ENCODE measurements around the gene ZNF532. TPM values are rescaled to one million over a fixed set of nuclear protein-coding genes. Genes with fewer than 3 reads are reported as not detected.
"Not testable (repeated sequence)": the region's sequence is repeated elsewhere in the genome, so short reads cannot be mapped to it uniquely, and the experiment has no call there.

Gene ZNF532
- total RNA-seq, 6 donors from 2014 or later = 35.6 to 76.5 (median 42.9) TPM

DNA sequence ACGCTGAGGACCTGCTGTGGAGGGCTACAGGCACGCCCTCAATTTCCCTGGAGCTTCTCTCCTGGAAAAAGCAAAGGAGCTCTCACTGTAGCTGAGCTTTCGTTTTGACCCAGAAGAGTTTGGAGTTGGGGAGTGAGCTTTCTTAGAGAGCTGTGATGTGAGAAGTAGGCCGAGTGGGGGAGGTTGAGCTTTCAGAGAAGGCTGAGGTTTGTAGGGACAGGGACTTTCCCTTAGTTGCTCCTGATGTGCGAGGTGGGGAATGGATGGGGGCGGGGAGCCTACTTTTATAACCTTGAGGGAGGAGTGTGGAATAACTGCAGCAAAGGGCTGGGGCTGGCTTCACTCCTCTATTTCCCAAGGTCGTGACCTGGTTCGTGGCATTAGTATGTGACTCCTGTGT, 47.1 kb downstream of the ZNF532 start:
- Histone ChIP-seq H3K27me3 (no peaks in the 10 kb centered on the region), H3K36me3 (peaks cover 0 to 3% (median 0%) of the 10 kb centered on the region in 4 donors), H3K27ac (peak overlapping the region; percentile 41 to 80 (median 48)), H3K4me3 (no peak overlapping the region), H3K4me1 (peaks cover 13 to 24% (median 20%) of the 10 kb centered on the region in 4 donors), H3K9me3 (no peaks in the 10 kb centered on the region)
- TF ChIP-seq EP300 (IDR thresholded peaks at IDR 0.05) (no peak), POLR2A (IDR thresholded peaks at IDR 0.05) (no peak), POLR2AphosphoS5 (IDR thresholded peaks at IDR 0.05) (no peak)
- TF ChIP-seq, protein P1, sequence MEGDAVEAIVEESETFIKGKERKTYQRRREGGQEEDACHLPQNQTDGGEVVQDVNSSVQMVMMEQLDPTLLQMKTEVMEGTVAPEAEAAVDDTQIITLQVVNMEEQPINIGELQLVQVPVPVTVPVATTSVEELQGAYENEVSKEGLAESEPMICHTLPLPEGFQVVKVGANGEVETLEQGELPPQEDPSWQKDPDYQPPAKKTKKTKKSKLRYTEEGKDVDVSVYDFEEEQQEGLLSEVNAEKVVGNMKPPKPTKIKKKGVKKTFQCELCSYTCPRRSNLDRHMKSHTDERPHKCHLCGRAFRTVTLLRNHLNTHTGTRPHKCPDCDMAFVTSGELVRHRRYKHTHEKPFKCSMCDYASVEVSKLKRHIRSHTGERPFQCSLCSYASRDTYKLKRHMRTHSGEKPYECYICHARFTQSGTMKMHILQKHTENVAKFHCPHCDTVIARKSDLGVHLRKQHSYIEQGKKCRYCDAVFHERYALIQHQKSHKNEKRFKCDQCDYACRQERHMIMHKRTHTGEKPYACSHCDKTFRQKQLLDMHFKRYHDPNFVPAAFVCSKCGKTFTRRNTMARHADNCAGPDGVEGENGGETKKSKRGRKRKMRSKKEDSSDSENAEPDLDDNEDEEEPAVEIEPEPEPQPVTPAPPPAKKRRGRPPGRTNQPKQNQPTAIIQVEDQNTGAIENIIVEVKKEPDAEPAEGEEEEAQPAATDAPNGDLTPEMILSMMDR (IDR thresholded peaks at IDR 0.05) = no peak
- ATAC-seq (ENCODE audit: low FRiP score in 2 of 2) (peak in 1 of 2 donors; percentile 45), DNase-seq (no peak)
- 42 to 54% methylated on average over 8 of the region's 8 CpGs for WGBS, 2 donors

DNA sequence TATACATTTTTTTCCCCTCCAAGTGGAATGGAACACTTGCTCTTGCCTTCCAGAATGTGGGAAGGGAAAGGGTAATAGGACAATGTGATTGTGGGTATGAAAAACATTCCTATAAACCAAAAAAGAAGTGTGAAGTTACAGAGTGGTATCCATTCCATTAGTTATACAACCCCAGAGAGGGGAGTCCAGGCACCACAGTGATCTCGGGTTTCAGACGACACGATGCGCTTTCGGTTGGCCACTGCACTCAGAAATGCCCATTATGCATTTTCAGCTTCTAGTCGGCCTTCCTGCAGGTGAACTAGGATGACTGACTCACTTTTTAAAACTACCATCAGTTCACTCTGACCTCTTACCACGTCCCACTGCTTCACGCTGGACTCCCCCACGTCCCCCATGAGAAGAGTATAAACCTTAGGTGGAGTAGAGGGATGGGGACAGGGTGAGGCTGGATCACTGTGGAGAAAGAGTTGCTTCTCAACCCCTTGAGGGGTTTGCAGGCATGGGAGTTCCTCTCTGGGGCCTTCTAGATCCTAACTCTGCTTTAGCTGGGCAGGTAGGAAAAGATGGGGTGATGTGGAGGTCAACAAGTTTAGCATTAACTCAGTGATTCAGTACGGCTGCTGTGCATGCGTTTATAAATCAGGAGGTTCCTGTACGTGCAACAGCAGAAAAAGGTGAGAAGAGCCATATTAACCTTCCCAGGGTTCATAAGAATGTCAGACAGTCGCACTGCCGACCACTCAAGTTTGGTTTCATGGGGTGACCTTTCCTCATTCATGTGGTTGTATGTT, 50.5 kb downstream of the ZNF532 start:
- Histone ChIP-seq H3K4me3 (no peak overlapping the region), H3K36me3 (peaks cover 0 to 31% (median 18%) of the 10 kb centered on the region in 4 donors), H3K27ac (peak overlapping the region in 3 of 4 donors; percentile 54 to 80 (median 70)), H3K9me3 (no peaks in the 10 kb centered on the region), H3K4me1 (peaks cover 13 to 22% (median 19%) of the 10 kb centered on the region in 4 donors), H3K27me3 (no peaks in the 10 kb centered on the region)
- DNase-seq (no peak), ATAC-seq (ENCODE audit: low FRiP score in 2 of 2) (no peak)
- TF ChIP-seq, protein P1 (IDR thresholded peaks at IDR 0.05) = no peak
- TF ChIP-seq POLR2AphosphoS5 (IDR thresholded peaks at IDR 0.05) (no peak), POLR2A (IDR thresholded peaks at IDR 0.05) (no peak), EP300 (IDR thresholded peaks at IDR 0.05) (no peak)
- 90 to 93% methylated on average over 14 of the region's 14 CpGs for WGBS, 2 donors

DNA sequence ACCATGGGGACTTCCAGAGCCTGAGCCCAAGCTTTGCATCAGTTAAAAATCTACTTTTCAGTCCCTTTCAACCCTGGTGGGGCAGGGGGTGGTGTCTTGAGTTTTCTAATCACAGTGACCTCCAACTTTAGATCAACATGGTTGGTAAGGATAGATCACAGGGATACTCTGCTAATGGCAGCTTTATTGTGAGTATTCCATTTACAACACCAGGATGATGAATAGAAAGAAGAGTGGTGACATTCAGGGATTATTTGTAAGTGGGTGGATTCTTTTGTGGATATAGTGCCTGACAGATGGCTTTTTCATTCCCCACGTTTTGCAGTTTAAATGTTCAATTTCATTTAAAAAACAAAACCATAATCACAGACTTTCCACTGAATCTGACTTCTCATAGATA, 51.3 kb downstream of the ZNF532 start:
- 66 to 85% methylated on average over 1 of the region's 1 CpG for WGBS, 2 donors
- ATAC-seq (ENCODE audit: low FRiP score in 2 of 2) = no peak
- Histone ChIP-seq H3K27me3 (no peaks in the 10 kb centered on the region), H3K4me1 (peaks cover 13 to 20% (median 17%) of the 10 kb centered on the region in 4 donors), H3K9me3 (no peaks in the 10 kb centered on the region), H3K36me3 (peaks cover 0 to 33% (median 20%) of the 10 kb centered on the region in 4 donors), H3K4me3 (no peak overlapping the region), H3K27ac (peak overlapping the region in 1 of 4 donors; percentile 21)
- TF ChIP-seq POLR2AphosphoS5 (IDR thresholded peaks at IDR 0.05) (no peak), EP300 (IDR thresholded peaks at IDR 0.05) (no peak), POLR2A (IDR thresholded peaks at IDR 0.05) (no peak)
- TF ChIP-seq, protein P1 (IDR thresholded peaks at IDR 0.05) = no peak
- no peak for DNase-seq

DNA sequence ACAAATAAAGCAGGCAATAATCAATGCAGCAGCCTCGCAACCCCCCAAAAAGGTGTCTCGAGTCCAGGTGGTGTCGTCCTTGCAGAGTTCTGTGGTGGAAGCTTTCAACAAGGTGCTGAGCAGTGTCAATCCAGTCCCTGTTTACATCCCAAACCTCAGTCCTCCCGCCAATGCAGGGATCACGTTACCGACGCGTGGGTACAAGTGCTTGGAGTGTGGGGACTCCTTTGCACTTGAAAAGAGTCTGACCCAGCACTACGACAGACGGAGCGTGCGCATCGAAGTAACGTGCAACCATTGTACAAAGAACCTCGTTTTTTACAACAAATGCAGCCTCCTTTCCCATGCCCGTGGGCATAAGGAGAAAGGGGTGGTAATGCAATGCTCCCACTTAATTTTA, 55.3 kb downstream of the ZNF532 start:
- not testable (repeated sequence) for H3K4me3 ChIP-seq; H3K27me3 ChIP-seq; ATAC-seq (ENCODE audit: low FRiP score in 2 of 2); H3K4me1 ChIP-seq; H3K9me3 ChIP-seq; DNase-seq; H3K27ac ChIP-seq
- WGBS, 2 donors = 81 to 92% methylated on average over 15 to 16 of the region's 16 CpGs
- peaks cover 0 to 39% (median 20%) of the 10 kb centered on the region in 4 donors for H3K36me3 ChIP-seq

DNA sequence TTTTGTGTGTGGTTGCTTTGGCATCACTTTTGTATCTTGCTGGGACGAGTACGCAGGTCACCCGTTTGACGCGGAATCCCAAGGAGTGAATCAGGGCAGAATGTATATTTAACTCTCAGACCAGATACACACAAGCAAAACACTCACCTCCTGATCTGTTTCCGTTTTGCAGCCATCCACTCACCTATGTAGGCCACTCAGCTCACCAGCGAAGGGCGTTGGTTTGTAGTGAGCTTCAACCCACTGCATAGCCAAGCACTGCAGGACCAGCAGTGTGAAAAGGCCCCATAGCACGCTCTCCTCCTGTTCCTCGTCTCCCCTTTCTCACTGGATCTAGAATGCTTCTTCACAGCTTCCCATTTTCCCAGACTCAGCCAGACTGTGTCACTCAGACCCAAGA, 58.3 kb downstream of the ZNF532 start:
- Histone ChIP-seq H3K4me3 (no peak overlapping the region), H3K4me1 (peaks cover 0 to 10% (median 8%) of the 10 kb centered on the region in 4 donors), H3K27me3 (no peaks in the 10 kb centered on the region), H3K9me3 (peaks cover 0 to 9% (median 2%) of the 10 kb centered on the region in 4 donors), H3K36me3 (peaks cover 0 to 30% (median 19%) of the 10 kb centered on the region in 4 donors), H3K27ac (no peak overlapping the region)
- WGBS, 2 donors = 94 to 98% methylated on average over 10 of the region's 10 CpGs
- TF ChIP-seq, protein P1 (IDR thresholded peaks at IDR 0.05) = no peak
- TF ChIP-seq POLR2A (IDR thresholded peaks at IDR 0.05) = no peak
- TF ChIP-seq POLR2AphosphoS5 (IDR thresholded peaks at IDR 0.05) = no peak
- no peak for TF ChIP-seq EP300 (IDR thresholded peaks at IDR 0.05)
- ATAC-seq (ENCODE audit: low FRiP score in 2 of 2) (peak in 1 of 2 donors; percentile 29), DNase-seq (no peak)

All from upper lobe of left lung (tissue), 6 donors.